Liver (tissue), 3 donors: ENCODE results near the gene DDHD1.

ENCODE experiments used
- ATF3 ChIP-seq: IDR thresholded peaks from 2 replicates; pipeline ENCODE4 v1.6.1; 2016; ENCODE audit warnings: antibody characterized with exemption
- CTCF ChIP-seq: fragments of 150-350 bp; IDR thresholded peaks from 2 replicates; pipeline ENCODE4 v1.5.1; 2017; ENCODE audit warnings: improper control_type of control experiment, low read depth, low read length; ENCODE audit not compliant: missing input control
- EGR1 ChIP-seq, 2 donors: IDR thresholded peaks; 2 replicates each; pipeline ENCODE4 v1.6.1; 2016 to 2018; ENCODE audit warnings: antibody characterized with exemption in 2 of 2, low read depth in 2 of 2
- FOXA1 ChIP-seq: IDR thresholded peaks from 2 replicates; pipeline ENCODE4 v1.6.1; 2016; ENCODE audit warnings: antibody characterized with exemption
- FOXA2 ChIP-seq: IDR thresholded peaks from 2 replicates; pipeline ENCODE4 v1.6.1; 2016; ENCODE audit warnings: antibody characterized with exemption
- GABPA ChIP-seq, 2 donors: IDR thresholded peaks in 1 of 2; conservative IDR thresholded peaks in 1 of 2; 2 replicates each; pipeline ENCODE4 v1.6.1; 2016; ENCODE audit warnings: antibody characterized with exemption in 2 of 2, mild to moderate bottlenecking in 1 of 2, moderate library complexity in 1 of 2
- HNF4A ChIP-seq, 2 donors: conservative IDR thresholded peaks; 2 replicates each; pipeline ENCODE4 v1.6.1; 2016; ENCODE audit warnings: antibody characterized with exemption in 2 of 2, mild to moderate bottlenecking in 2 of 2
- JUND ChIP-seq, 2 donors: IDR thresholded peaks; 2 replicates each; pipeline ENCODE4 v1.6.1; 2016; ENCODE audit warnings: antibody characterized with exemption in 2 of 2
- MAX ChIP-seq: IDR thresholded peaks from 2 replicates; pipeline ENCODE4 v1.6.1; 2016; ENCODE audit warnings: antibody characterized with exemption
- REST ChIP-seq: IDR thresholded peaks from 2 replicates; pipeline ENCODE4 v1.6.1; 2016; ENCODE audit warnings: antibody characterized with exemption, mild to moderate bottlenecking
- RXRA ChIP-seq, 2 donors: IDR thresholded peaks; 2 replicates each; pipeline ENCODE4 v1.6.1; 2017 to 2018; ENCODE audit warnings: antibody characterized with exemption in 2 of 2, mild to moderate bottlenecking in 1 of 2
- TAF1 ChIP-seq: conservative IDR thresholded peaks from 2 replicates; pipeline ENCODE4 v1.6.1; 2016; ENCODE audit warnings: antibody characterized with exemption, mild to moderate bottlenecking
- YY1 ChIP-seq: IDR thresholded peaks from 2 replicates; pipeline ENCODE4 v1.6.1; 2016; ENCODE audit warnings: antibody characterized with exemption, mild to moderate bottlenecking
- ZBTB33 ChIP-seq: IDR thresholded peaks from 2 replicates; pipeline ENCODE4 v1.6.1; 2016; ENCODE audit warnings: antibody characterized with exemption
- donor health status: healthy.
- donor health status: healthy.

GRCh38 chr14:53128303-53129028, 24.7 kb downstream of the DDHD1 start:
- TF ChIP-seq CTCF (no peak), ZBTB33 (no peak), REST (no peak), FOXA1 (no peak), JUND (IDR thresholded peaks at IDR 0.05) (no peak), EGR1 (IDR thresholded peaks at IDR 0.05; ENCODE audit: low read depth in 2 of 2) (no peak), MAX (no peak), TAF1 (no peak), YY1 (no peak), FOXA2 (no peak), GABPA (IDR thresholded peaks at IDR 0.05 in 1 of 2, conservative IDR thresholded peaks at IDR 0.05 in 1 of 2) (no peak), ATF3 (no peak), RXRA (IDR thresholded peaks at IDR 0.05) (no peak), HNF4A (conservative IDR thresholded peaks at IDR 0.05) (no peak)
